ENCODE results near the gene TSPAN5.

DNA sequence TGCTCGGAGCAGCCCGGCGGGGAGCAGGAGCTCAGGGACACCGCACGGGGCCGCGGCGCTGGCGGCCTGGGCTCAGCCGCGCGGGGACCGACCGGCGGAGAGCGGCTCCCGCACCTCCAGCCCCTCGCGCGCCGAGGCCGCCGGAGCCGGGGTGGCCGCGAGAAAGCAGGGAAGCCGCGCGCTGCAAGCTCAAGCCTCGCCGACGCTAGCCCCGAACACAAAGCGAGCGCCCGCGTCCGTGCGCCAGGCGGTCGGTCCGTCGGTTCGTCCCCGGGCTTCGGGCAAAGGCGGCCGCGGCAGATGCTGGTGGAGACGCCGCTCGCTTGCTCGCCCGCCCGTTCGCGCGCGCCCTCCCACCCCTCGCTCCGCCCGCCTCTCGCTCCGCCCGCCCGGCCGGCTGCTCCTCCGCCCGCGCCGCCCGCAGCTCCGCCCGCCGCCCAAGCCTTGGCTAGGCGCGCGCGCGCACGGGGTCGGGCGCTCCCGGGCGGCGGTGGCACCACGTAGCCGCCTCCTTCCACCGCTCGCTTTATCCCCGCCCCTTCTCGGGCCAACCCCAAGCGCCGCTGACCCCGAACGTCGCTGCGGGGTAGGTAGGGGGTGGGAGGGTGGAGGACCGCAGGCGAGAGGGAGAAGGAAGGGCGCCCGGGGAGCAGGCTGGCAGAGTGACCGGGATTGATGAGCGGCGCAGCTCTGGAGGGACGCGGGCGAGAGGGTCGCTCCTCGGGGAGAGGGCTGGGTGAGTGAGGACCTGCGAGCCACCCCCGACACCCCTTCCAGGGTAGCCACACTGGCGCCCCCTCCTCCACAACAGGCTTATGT lies at the start of gene TSPAN5:
- TF ChIP-seq POLR2A (IDR thresholded peaks at IDR 0.05; ENCODE audit: low read length) (peak; percentile 70), GATA1 (IDR thresholded peaks at IDR 0.05; ENCODE audit: low read depth, low read length) (no peak)
